H1 (cell line): ENCODE results near the gene RGS9. TPM values are rescaled to one million over a fixed set of nuclear protein-coding genes. Genes with fewer than 3 reads are reported as not detected.

Source experiments
- BRCA1 ChIP-seq: IDR thresholded peaks from 2 replicates; pipeline ENCODE4 v1.6.1; 2012; ENCODE audit warnings: low read depth, low read length, improper control_type of control experiment
- CTCF ChIP-seq, 3 experiments: IDR thresholded peaks; 1 replicate in 2 of 3; 2 replicates in 1 of 3; pipeline versions ENCODE4 v1.5.1 to v1.6.1; 2011; ENCODE audit warnings: low read length in 3 of 3, mild to moderate bottlenecking in 3 of 3, inconsistent platforms in 2 of 3, low read depth in 1 of 3, moderate library complexity in 1 of 3; ENCODE audit not compliant: insufficient read depth in 1 of 3; ENCODE audit errors: control extremely low read depth in 1 of 3
- MAX ChIP-seq: IDR thresholded peaks from 2 replicates; pipeline ENCODE4 v1.6.1; 2012; ENCODE audit warnings: inconsistent platforms
- SP4 ChIP-seq: IDR thresholded peaks from 2 replicates; pipeline ENCODE4 v1.6.1; 2012; ENCODE audit warnings: low read length, inconsistent platforms
- polyA plus RNA-seq, 7 experiments: library from polyadenylated mRNA; depleted of rRNA in 3 of 7; stranded (reverse) in 5 of 7; unstranded in 2 of 7; fragments of >200 nt in 5 of 7; fragments of 200-250 nt in 2 of 7; gene quantifications; 1 replicate in 5 of 7; 2 replicates in 1 of 7; 4 replicates in 1 of 7; pipeline versions ENCODE4 v1.2.1 to v1.2.3, GENCODE V29; 2011 to 2013; ENCODE audit warnings: missing spikeins in 2 of 7, mixed read lengths in 2 of 7
- total RNA-seq: library from RNA; stranded (reverse); fragmentation: NEBNext Ultra II Directional; extraction: Animal tissue kit (Norgen Biotek cat#: 25700); gene quantifications from 2 replicates; pipeline ENCODE4 v1.2.1, GENCODE V29; 2021
- TF ChIP-seq, protein P1 (sequence below): fragments of 300-600 bp; sonication (generic); IDR thresholded peaks from 2 replicates; pipeline ENCODE4 v1.7.1; 2012; ENCODE audit warnings: low read length, moderate library complexity, mild to moderate bottlenecking, inconsistent platforms; ENCODE audit not compliant: insufficient replicate concordance

The RGS9 gene
- total and polyA plus RNA-seq, 2 of the 8 experiments (the other 6 are each of a cell fraction or from before 2014, with no cell fraction given), result 8.9 to 20.5 TPM

- no peak for TF ChIP-seq CTCF (IDR thresholded peaks at IDR 0.05; ENCODE audit: control extremely low read depth in 1 of 3, insufficient read depth in 1 of 3, low read depth in 1 of 3, low read length in 3 of 3)
- TF ChIP-seq BRCA1, result no peak
- TF ChIP-seq, protein P1, sequence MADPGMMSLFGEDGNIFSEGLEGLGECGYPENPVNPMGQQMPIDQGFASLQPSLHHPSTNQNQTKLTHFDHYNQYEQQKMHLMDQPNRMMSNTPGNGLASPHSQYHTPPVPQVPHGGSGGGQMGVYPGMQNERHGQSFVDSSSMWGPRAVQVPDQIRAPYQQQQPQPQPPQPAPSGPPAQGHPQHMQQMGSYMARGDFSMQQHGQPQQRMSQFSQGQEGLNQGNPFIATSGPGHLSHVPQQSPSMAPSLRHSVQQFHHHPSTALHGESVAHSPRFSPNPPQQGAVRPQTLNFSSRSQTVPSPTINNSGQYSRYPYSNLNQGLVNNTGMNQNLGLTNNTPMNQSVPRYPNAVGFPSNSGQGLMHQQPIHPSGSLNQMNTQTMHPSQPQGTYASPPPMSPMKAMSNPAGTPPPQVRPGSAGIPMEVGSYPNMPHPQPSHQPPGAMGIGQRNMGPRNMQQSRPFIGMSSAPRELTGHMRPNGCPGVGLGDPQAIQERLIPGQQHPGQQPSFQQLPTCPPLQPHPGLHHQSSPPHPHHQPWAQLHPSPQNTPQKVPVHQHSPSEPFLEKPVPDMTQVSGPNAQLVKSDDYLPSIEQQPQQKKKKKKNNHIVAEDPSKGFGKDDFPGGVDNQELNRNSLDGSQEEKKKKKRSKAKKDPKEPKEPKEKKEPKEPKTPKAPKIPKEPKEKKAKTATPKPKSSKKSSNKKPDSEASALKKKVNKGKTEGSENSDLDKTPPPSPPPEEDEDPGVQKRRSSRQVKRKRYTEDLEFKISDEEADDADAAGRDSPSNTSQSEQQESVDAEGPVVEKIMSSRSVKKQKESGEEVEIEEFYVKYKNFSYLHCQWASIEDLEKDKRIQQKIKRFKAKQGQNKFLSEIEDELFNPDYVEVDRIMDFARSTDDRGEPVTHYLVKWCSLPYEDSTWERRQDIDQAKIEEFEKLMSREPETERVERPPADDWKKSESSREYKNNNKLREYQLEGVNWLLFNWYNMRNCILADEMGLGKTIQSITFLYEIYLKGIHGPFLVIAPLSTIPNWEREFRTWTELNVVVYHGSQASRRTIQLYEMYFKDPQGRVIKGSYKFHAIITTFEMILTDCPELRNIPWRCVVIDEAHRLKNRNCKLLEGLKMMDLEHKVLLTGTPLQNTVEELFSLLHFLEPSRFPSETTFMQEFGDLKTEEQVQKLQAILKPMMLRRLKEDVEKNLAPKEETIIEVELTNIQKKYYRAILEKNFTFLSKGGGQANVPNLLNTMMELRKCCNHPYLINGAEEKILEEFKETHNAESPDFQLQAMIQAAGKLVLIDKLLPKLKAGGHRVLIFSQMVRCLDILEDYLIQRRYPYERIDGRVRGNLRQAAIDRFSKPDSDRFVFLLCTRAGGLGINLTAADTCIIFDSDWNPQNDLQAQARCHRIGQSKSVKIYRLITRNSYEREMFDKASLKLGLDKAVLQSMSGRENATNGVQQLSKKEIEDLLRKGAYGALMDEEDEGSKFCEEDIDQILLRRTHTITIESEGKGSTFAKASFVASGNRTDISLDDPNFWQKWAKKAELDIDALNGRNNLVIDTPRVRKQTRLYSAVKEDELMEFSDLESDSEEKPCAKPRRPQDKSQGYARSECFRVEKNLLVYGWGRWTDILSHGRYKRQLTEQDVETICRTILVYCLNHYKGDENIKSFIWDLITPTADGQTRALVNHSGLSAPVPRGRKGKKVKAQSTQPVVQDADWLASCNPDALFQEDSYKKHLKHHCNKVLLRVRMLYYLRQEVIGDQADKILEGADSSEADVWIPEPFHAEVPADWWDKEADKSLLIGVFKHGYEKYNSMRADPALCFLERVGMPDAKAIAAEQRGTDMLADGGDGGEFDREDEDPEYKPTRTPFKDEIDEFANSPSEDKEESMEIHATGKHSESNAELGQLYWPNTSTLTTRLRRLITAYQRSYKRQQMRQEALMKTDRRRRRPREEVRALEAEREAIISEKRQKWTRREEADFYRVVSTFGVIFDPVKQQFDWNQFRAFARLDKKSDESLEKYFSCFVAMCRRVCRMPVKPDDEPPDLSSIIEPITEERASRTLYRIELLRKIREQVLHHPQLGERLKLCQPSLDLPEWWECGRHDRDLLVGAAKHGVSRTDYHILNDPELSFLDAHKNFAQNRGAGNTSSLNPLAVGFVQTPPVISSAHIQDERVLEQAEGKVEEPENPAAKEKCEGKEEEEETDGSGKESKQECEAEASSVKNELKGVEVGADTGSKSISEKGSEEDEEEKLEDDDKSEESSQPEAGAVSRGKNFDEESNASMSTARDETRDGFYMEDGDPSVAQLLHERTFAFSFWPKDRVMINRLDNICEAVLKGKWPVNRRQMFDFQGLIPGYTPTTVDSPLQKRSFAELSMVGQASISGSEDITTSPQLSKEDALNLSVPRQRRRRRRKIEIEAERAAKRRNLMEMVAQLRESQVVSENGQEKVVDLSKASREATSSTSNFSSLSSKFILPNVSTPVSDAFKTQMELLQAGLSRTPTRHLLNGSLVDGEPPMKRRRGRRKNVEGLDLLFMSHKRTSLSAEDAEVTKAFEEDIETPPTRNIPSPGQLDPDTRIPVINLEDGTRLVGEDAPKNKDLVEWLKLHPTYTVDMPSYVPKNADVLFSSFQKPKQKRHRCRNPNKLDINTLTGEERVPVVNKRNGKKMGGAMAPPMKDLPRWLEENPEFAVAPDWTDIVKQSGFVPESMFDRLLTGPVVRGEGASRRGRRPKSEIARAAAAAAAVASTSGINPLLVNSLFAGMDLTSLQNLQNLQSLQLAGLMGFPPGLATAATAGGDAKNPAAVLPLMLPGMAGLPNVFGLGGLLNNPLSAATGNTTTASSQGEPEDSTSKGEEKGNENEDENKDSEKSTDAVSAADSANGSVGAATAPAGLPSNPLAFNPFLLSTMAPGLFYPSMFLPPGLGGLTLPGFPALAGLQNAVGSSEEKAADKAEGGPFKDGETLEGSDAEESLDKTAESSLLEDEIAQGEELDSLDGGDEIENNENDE, result no peak
- TF ChIP-seq SP4, result no peak
- no peak for TF ChIP-seq MAX
These were observed 124.8 kb downstream of the RGS9 start (continued) for GRCh38 chr17:65261682-65262636.
